AML-193 (cell line): Measurements from ENCODE around the gene GPC3.

ENCODE experiments used
- DNase-seq, 2 experiments: peaks; one replicate each; lab custom pipeline; 2025; lab: John Stamatoyannopoulos, UW

The GPC3 gene

GRCh38 chrX:133884430-133885394, 100.7 kb downstream of the GPC3 start:
- no peak for DNase-seq

DNA sequence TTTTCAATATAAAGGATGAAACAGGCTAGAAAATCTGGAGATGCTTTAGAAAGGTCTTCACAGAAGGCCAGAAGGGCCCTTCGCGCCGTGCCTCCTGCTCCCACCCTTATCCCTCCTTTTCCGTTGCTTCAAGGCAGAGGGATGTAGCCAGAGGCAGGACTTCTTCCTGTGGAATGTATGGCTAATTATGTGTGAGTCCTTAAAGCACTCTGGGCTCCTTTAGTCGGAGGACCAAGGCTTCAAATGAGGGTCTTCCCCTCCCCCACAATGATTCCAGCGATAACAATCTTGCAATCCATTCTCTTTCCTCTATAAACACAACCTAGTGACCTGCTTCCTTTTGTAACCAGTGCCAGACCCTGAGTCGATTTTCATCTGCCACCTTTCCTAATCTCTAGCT, 103.5 kb downstream of the GPC3 start:
- no peak for DNase-seq

DNA sequence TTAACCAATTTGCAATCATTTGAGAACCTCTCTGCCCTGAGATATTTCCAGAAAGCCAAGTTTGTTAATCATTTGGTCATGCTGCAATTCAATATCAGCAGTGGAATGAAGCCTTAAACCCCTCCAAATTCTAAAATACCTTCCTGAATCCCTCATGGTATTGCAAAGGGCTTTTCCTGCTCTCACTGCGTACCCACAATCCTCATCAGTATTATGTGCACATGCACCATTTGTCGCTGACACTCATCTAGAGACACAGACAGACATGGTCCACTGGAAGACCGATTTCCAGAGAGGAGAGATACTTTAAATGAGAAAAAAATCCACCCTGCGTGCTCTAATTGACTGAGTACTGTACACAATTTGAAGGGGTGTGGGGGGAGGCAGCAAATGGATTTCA, 104.4 kb downstream of the GPC3 start:
- no peak for DNase-seq

DNA sequence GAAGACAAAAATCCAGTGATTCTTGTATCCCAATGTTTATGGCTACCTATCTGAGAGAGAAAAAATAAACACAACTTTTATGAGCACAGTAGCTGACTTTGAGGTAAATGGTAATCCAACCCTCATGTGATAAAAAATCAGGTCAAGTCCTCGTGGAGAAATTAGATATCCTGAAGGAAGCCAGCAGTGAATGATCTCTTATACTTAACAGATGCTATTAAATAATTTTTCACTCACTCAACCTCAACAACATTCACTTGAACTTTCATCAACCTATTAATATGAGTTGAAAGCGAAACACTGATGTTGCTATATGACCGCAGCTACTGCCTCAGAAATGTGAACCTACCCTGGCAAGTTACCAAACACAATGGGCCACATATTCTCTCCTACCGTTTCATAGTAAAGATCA, 105.4 kb downstream of the GPC3 start:
- no peak for DNase-seq

- no peak for DNase-seq
These were observed 106.7 kb downstream of the GPC3 start for GRCh38 chrX:133878710-133879109.

DNA sequence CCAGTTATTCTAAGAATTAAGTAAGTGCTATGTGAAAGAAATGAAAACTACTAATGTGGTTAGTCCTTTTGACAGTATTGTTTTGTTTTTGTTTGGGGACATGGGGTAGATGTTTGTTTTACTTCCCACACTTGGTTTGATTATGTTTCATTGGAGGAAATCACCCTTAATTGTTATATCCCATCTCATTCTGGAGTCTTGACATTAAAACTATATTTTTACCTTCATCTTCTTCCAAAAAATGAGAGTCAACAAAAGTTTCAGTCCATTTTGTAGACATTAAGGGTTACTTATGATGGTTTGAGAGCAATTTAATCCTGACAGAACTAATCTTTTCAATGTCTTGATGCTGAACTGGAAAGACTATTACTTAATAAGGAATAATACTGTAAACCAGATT, 108.7 kb downstream of the GPC3 start:
- DNase-seq, result no peak

DNA sequence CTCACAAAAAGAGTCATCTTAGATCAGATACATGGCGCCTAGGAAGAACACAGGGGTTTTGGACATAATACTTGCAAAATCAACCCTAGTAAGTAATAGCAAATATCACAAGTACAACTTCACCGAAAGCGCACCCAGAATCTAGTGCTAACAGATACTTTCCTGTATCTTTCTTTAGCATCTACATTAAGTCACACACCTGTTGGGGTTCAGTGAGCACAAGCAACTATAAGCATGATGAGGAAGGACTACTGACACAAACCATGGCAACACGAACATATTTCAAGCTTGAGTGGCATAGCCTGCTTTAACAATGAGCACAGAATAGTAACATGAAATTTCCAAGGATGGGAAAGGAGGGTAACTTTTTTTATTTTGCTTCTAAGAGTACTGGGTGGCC, 116.1 kb downstream of the GPC3 start:
- no peak for DNase-seq

GRCh38 chrX:133868682-133869081, 116.7 kb downstream of the GPC3 start:
- DNase-seq, result no peak

DNA sequence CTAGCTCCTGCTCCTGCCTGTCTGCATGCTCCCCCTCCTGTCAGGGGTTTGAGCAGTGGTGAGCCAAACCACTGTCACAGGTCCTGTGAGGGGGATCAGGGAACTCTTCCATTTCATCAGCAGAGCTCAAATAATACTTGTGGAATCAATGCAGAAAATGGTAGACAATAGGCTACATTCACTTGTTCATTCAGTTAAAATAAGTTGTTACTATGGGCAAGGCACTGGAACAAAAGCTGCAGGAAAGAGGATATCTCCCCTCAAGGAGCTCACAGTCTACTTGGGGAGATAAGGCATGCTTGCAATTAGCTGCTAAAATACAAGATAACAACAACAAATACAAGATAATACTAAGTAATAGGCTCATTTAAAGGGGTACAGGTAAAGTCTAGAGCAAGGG, 117.1 kb downstream of the GPC3 start:
- no peak for DNase-seq

GRCh38 chrX:133865761-133866471, 119.5 kb downstream of the GPC3 start:
- DNase-seq, result no peak

DNA sequence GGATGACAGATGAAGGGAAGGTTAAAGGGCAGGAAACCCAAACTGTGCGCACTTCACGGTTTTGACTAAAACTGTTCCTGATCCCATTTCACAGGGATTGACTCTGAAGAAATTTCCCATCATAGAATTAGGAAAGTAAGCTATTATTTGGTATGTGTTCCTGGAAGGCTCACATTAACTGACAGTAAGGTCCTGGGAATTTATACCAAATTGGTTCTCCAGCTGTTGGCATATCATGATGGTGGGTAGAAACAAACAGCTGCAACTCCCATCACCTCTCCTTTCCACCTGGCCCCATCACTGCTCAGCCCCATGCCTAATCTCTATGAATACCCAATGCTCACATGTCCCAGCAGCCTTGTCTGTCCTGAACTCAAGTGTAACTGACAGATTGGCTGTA, 121.2 kb downstream of the GPC3 start:
- no peak for DNase-seq

GRCh38 chrX:133859860-133860259, 125.5 kb downstream of the GPC3 start:
- DNase-seq, result no peak

DNA sequence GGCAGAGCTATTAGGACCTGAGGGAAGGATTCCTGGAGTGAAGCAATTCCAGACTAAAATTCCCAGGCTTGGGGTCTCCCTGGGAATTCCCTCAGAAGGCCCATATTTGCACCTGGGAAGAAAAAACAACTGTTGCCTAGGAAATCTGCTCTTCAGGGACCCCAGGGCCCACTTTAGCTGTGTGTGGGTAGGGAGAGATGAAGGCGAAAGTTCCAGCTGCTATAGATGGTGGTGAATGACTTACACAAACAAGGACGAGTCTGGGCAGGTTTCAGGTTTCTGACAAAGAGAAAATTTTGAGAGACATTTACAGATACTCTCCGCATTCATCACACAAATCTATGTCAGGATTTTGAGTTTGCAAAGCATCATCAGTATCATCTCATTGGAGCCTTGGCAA, 126.1 kb downstream of the GPC3 start:
- no peak for DNase-seq

GRCh38 chrX:133857640-133858269, 127.6 kb downstream of the GPC3 start:
- no peak for DNase-seq

GRCh38 chrX:133856819-133857218, 128.6 kb downstream of the GPC3 start:
- DNase-seq, result no peak

DNA sequence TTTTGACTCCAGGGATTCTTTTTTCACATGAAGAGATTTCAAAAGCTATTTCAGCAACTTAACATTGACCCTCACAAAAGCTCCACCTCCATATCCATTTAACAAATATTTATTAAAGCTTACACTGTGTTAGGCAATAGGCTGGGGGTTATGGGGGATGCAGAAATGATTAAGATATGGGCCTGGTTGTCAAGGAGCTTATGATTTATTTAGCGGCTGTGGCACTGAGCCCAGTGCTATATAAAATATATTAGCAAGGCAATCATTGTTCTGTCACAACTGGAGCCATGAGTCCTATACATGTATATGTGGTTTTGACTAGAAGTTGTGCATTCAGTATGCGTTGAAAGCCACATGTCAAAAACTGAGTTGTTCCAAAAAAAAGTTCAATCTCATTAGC, 131.1 kb downstream of the GPC3 start:
- DNase-seq, result no peak

DNA sequence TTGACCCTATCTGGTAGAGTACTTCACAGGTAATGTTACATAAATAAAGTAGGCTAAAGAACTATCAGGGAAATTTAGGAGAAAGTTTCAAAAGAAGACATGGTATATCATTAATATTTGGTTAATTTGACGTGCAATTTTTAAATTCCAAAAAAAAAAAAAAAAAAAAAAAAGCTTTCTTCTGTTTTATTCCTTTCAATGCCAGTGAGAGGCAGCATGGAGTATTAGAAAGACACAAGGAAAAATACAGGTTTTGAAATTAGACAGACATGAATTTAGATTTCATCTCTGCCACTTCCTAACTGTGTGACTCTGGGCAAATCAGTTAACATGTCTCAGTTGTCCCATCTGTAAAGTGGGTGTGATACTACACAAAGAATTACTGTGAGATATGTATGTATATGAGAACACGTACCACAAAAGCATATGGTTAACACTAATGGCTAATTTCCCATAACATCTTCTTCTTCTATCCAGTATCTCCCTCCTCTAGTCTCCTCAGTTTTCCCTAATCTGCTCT, 132.5 kb downstream of the GPC3 start:
- DNase-seq, result no peak

DNA sequence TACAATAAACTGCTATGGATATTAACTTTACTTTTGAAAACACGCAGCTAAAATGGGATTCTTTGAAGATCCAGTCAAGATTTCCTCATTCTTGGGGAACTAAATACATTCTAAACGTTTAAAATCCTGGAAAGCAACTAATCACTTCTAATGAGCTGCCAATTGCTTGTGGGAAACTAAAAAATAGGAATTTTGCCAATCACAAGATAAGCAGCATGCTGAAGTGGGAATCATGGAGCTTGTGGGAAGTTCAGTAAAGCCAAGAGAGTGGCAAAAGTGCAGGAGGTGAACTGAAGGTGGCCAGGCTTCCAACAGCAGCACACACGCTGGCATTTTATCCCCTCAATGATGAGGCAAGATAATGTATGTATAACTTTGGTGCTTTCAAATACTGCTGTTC, 133.0 kb downstream of the GPC3 start:
- DNase-seq, result no peak

DNA sequence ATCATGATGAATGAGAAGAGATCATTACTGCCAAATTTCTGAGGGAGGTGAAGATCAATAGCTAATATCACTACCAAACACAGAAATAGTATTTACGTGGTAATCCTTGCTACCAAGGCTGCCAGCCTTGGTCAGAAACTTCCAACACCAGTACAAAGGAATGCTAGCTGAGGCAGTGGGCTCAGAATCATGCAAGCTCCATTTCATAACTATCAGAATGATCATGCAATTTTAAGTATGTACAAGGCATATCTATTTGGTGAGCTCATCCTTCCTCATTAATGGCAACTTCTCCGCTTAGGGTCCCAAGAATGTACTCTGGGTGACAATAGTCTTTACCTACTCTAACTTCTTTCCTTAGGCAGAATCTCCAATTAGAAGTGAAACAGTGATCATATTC, 135.0 kb downstream of the GPC3 start:
- no peak for DNase-seq

- DNase-seq, result no peak
These were observed 135.7 kb downstream of the GPC3 start for GRCh38 chrX:133849676-133850075.

DNA sequence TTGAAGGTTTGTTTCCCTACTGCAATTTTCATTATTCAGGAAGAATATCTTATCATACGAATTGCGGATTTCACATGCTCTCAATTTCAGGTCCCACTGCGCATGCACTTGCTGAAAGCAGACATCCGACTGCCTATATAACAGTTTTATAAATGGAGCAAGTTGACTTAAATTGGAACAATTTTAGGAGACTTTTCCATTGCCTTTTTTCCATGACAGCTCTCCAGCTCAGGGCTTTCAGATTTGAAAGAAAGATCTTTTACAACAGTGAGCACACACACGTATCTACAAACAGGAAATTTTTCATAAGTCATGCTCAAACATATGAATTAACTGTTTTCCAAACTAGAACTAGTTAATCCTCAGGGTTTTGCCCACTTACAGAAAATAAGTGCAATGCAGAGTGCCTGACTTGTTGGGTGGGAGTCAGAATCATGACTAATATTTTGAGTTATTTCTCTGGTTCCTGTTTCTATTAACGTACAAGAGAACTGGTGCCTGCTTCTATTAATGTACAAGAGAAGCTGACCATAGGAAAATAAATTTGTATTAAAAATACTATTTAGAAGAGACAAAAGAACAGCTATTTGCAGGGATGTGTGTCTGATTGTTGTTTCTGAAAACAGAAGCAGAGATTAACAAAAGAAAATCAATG, 137.9 kb downstream of the GPC3 start:
- no peak for DNase-seq

DNA sequence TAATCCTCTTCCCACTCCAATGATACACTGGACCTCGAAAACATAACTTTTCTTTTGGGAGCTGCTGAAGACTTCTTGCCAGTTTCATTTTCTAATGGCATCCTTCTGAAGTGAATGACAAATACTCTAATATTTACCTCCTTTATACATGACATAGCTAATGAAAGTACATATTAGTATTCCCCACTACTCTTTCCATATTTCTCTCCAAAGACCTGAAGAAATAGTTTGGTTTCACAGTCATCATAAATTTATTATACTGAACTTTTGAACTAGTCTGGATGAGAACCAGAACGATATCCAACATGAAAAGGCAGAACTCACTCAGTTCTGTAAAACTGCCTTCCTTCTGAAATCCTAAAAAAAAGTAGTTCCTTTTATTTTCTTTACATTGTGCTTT, 139.1 kb downstream of the GPC3 start:
- no peak for DNase-seq
